Stimulated activated CD4-positive, alpha-beta T cell treated with anti-CD3 and anti-CD28 coated beads, Interleukin-2, amount 100 ng/mL, for 4 hours (primary cell): ENCODE measurements around the gene APCDD1L.
A peak's percentile ranks its signal among the peaks of the same experiment; 100 is the strongest.

ENCODE experiments used
- DNase-seq: peaks from one replicate; pipeline ENCODE4 v3.0.0-alpha.2; 2020; ENCODE audit warnings: low read depth

APCDD1L gene

GRCh38 chr20:58466729-58467571 is 48.2 kb downstream of the APCDD1L start:
- no peak for DNase-seq

- DNase-seq = no peak
Observed at GRCh38 chr20:58466095-58466708, 49.0 kb downstream of the APCDD1L start.

- DNase-seq = no peak
Observed at GRCh38 chr20:58464838-58465237, 50.4 kb downstream of the APCDD1L start.

GRCh38 chr20:58463256-58463655 is 51.9 kb downstream of the APCDD1L start:
- no peak for DNase-seq

GRCh38 chr20:58461899-58462298 is 53.3 kb downstream of the APCDD1L start:
- DNase-seq = no peak

GRCh38 chr20:58461104-58461503 is 54.1 kb downstream of the APCDD1L start:
- DNase-seq = no peak

- DNase-seq = no peak
Observed at GRCh38 chr20:58459058-58459750, 56.0 kb downstream of the APCDD1L start.

GRCh38 chr20:58458342-58459057 is 56.7 kb downstream of the APCDD1L start:
- no peak for DNase-seq

- DNase-seq = no peak
Observed at GRCh38 chr20:58457083-58457695, 58.0 kb downstream of the APCDD1L start.

GRCh38 chr20:58454460-58454859 is 60.7 kb downstream of the APCDD1L start:
- no peak for DNase-seq

- no peak for DNase-seq
Observed at GRCh38 chr20:58453391-58453790, 61.8 kb downstream of the APCDD1L start.

- DNase-seq = no peak
Observed at GRCh38 chr20:58452667-58453255, 62.4 kb downstream of the APCDD1L start.

GRCh38 chr20:58450254-58450653 is 64.9 kb downstream of the APCDD1L start:
- no peak for DNase-seq

GRCh38 chr20:58449681-58450221 is 65.4 kb downstream of the APCDD1L start:
- no peak for DNase-seq

- no peak for DNase-seq
Observed at GRCh38 chr20:58448958-58449357, 66.2 kb downstream of the APCDD1L start.

- DNase-seq = peak; percentile 47
Observed at GRCh38 chr20:58447511-58448391, 67.4 kb downstream of the APCDD1L start.

GRCh38 chr20:58446960-58447265 is 68.3 kb downstream of the APCDD1L start:
- DNase-seq = no peak

- DNase-seq = no peak
Observed at GRCh38 chr20:58446264-58446959, 68.8 kb downstream of the APCDD1L start.

- DNase-seq = no peak
Observed at GRCh38 chr20:58444746-58445255, 70.4 kb downstream of the APCDD1L start.
